Retinal pigment epithelial cell (primary cell): Measurements from ENCODE around the gene GNG4.
"Not testable (repeated sequence)": the region's sequence is repeated elsewhere in the genome, so short reads cannot be mapped to it uniquely, and the experiment has no call there.

Experiments
- DNase-seq: peaks from one replicate; pipeline ENCODE4 v3.0.0-alpha.2; 2010; ENCODE audit warnings: low read depth
- H3K4me3 ChIP-seq: 2 replicates; pipeline ENCODE4 v1.5.1; 2011; ENCODE audit warnings: mild to moderate bottlenecking, low read length, control low read depth, moderate library complexity
- TF ChIP-seq, protein P1 (sequence below): conservative IDR thresholded peaks from 2 replicates; pipeline ENCODE4 v1.5.1; 2011; ENCODE audit warnings: low read depth, low read length, control low read depth, inconsistent platforms

GNG4 gene

DNA sequence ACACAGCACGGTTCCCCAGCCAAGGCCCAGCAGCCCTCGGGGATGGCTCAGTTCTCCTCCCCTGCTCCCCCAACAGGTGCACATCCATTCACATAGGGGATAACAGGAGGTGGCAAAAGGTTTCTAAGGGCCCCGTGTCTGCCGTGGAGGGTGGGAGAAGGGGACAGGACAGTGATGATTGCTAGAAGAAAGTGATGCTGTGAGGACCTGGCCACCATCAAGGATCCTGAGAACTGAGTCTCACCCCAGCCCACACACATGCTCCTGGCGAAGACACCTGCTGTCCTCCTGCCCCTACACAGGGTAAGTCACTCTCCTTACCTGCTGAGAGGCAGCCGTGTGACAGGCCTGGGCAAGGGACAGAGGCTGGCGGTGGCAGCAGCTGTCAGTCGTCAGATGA lies 54.5 kb downstream of the GNG4 start:
- TF ChIP-seq, protein P1, sequence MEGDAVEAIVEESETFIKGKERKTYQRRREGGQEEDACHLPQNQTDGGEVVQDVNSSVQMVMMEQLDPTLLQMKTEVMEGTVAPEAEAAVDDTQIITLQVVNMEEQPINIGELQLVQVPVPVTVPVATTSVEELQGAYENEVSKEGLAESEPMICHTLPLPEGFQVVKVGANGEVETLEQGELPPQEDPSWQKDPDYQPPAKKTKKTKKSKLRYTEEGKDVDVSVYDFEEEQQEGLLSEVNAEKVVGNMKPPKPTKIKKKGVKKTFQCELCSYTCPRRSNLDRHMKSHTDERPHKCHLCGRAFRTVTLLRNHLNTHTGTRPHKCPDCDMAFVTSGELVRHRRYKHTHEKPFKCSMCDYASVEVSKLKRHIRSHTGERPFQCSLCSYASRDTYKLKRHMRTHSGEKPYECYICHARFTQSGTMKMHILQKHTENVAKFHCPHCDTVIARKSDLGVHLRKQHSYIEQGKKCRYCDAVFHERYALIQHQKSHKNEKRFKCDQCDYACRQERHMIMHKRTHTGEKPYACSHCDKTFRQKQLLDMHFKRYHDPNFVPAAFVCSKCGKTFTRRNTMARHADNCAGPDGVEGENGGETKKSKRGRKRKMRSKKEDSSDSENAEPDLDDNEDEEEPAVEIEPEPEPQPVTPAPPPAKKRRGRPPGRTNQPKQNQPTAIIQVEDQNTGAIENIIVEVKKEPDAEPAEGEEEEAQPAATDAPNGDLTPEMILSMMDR: no peak

DNA sequence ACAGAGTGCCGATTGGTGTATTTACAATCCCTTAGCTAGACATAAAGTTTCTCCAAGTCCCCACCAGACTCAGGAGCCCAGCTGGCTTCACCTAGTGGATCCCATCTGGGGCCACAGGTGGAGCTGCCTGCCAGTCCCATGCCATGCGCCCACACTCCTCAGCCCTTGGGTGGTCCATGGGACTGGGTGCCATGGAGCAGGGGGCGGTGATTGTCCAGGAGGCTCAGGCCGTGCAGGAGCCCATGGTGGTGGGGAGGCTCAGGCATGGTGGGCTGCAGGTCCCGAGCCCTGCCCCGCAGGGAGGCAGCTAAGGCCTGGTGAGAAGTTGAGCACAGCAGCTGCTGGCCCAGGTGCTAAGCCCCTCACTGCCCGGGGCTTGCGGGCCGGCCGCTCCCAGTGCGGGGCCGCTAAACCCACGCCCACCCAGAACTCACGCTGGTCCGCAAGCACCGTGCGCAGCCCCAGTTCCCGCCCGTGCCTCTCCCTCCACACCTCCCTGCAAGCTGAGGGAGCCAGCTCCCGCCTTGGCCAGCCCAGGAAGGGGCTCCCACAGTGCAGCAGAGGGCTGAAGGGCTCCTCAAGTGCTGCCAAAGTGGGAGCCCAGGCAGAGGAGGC lies 55.2 kb downstream of the GNG4 start:
- H3K4me3 ChIP-seq, DNase-seq: not testable (repeated sequence)

More for the DNA sequence above, 54.5 kb downstream of the GNG4 start:
- DNase-seq: no peak
- no peak overlapping the region for H3K4me3 ChIP-seq

DNA sequence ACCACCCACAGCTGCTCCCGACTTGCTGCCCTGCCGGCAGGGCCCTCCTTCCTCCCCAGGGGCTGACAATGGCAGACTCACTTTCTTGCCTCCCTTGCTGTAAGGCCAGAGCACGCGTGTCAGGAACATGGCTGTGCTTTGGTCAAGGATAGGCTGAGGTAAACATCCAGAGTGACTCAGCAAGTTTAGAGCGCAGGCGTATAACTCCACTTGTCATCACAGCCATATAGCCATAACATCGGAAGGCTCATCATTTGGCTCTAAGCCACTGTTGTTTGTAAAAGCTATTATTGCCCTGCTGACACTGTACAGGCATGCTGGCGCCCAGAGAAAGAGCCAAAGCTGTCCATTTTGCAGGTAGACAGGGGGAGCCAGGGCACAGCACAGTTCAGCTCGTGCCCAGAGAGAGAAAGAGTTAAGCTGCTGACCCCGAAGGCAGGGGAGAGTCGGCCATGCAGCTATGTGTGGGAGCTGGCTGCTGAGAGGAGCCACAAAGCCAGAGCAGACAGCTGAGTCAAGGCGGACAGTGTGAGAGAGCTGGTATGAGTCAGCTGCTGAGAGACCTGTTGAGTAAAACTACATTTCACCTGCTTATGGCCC lies 60.6 kb downstream of the GNG4 start:
- no peak overlapping the region for H3K4me3 ChIP-seq
- TF ChIP-seq, protein P1: no peak
- DNase-seq: no peak

DNA sequence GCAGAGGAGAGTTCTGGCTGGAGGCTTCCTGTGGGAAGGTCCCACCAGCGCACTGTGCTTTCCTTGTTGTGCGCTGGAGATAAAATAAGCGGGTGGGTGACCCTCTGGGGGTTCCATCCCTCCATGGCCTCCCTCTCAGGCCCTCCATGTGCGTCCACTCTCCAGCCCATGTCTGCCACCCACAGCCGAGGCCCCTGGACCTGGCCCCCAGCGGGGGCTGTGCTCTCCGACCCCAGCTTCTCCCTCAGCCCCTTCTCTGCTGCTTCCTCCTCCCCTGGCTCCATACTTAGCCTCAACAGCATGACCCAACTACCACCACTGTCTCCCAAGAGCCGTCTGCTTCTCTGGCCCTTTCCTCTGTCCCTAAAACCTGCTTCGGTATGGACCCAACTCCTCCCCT lies 61.4 kb downstream of the GNG4 start:
- no peak overlapping the region for H3K4me3 ChIP-seq
- DNase-seq: no peak
- TF ChIP-seq, protein P1: no peak

DNA sequence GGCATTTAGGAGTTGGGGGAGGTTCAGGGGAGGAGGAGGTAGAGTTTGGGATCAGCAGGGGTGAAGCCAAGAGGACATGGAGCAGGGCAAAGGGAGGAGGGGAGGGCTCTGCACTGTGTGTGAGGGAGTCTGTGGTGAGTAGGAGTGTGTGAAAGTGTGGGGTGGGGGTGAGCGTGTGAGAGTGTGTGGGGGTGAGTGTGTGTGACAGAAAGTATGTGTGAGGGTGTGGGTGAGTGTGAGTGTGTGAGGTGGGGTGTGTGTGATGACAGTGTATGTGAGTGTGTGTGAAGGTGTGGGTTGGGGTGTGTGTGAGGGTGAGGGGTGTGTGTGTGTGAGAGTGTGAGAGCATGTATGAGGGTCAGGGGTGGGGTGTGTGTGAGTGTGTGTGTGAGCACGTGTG lies 62.6 kb downstream of the GNG4 start:
- TF ChIP-seq, protein P1: no peak
- no peak overlapping the region for H3K4me3 ChIP-seq
- no peak for DNase-seq

DNA sequence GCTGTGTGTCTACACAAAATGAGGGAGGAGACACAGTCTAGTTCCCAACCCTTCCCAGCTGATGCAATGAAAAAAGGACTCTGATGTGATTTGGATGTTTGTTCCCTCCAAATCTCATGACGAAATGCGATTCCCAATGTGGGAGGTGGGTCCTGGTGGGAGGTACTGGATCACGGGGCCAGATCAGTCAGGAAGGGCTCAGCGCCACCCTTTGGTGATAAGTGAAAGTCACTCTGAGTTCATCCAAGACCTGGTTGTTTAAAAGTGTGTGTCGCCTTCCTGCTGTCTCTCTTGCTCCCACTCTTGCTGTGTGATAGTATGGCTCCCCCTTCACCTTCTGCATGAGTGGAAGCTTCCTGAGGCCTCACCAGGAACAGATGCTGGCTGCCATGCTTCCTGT lies 63.2 kb downstream of the GNG4 start:
- TF ChIP-seq, protein P1: no peak
- DNase-seq: no peak
- H3K4me3 ChIP-seq: no peak overlapping the region

DNA sequence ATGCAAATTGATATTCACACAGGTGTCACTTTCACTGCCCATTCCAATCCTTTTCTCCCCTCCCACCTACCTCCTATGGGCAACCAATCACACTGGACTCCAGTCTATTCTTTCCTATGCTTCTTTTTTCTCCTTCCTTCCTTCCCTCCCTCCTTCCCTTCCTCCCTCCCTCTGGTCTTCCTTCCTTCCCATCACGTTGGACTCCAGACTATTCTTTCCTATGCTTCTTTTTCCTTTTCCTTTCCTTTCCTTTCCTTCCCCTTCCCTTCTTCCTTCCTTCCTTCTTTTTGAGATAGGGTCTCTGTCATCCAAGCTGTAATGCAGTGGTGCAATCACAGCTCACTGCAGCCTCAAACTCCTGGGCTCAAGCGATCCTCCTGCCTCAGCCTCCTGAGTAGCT lies 64.6 kb downstream of the GNG4 start:
- TF ChIP-seq, protein P1: no peak
- no peak overlapping the region for H3K4me3 ChIP-seq
- no peak for DNase-seq
